DOHH2 (cell line): ENCODE measurements around the gene ITPR2.

Experiments used
- H3F3A ChIP-seq: fragments of 200-600 bp; sonication (generic), shearing (Covaris generic); 2 replicates; pipeline ENCODE4 v1.6.0; 2016; ENCODE audit warnings: antibody characterized with exemption, mild to moderate bottlenecking; ENCODE audit not compliant: control insufficient read depth, insufficient read depth
- H3K27ac ChIP-seq: fragments of 200-600 bp; sonication (generic); 2 replicates; pipeline ENCODE4 v1.5.1; 2014; ENCODE audit warnings: low read depth, mild to moderate bottlenecking, low read length, moderate library complexity
- H3K27me3 ChIP-seq: fragments of 200-600 bp; sonication (generic); 2 replicates; pipeline ENCODE4 v1.6.1; 2014; ENCODE audit warnings: mild to moderate bottlenecking, low read length, mixed read lengths; ENCODE audit not compliant: control insufficient read depth
- H3K36me3 ChIP-seq: fragments of 200-600 bp; sonication (generic); 2 replicates; pipeline ENCODE4 v1.6.1; 2014; ENCODE audit warnings: mild to moderate bottlenecking, low read length, moderate library complexity, mixed read lengths; ENCODE audit not compliant: control insufficient read depth
- H3K4me1 ChIP-seq: fragments of 200-600 bp; sonication (generic); 2 replicates; pipeline ENCODE4 v1.6.1; 2014; ENCODE audit warnings: mild to moderate bottlenecking, low read length, mixed read lengths; ENCODE audit not compliant: control insufficient read depth
- H3K4me2 ChIP-seq: fragments of 200-600 bp; sonication (generic); 2 replicates; pipeline ENCODE4 v1.6.0; 2014; ENCODE audit warnings: mild to moderate bottlenecking, low read length, moderate library complexity
- H3K4me3 ChIP-seq: fragments of 200-600 bp; sonication (generic); 2 replicates; pipeline ENCODE4 v1.5.1; 2014; ENCODE audit warnings: mild to moderate bottlenecking, low read length, mixed read lengths
- H3K79me2 ChIP-seq: fragments of 200-600 bp; sonication (generic); 2 replicates; pipeline ENCODE4 v1.6.1; 2014; ENCODE audit warnings: mild to moderate bottlenecking, low read length, mixed read lengths; ENCODE audit not compliant: control insufficient read depth
- H3K9me2 ChIP-seq: fragments of 200-600 bp; sonication (generic); replicated peaks from 2 replicates; pipeline ENCODE4 v1.6.1; 2014; ENCODE audit warnings: mild to moderate bottlenecking, low read length, mixed read lengths; ENCODE audit not compliant: control insufficient read depth
- H3K9me3 ChIP-seq: fragments of 200-600 bp; sonication (generic); 2 replicates; pipeline ENCODE4 v1.6.1; 2014; ENCODE audit warnings: antibody characterized with exemption, low read length, mixed read lengths; ENCODE audit not compliant: control insufficient read depth, insufficient read depth
- H4K20me1 ChIP-seq: fragments of 200-600 bp; sonication (generic); 2 replicates; pipeline ENCODE4 v1.6.0; 2014; ENCODE audit warnings: low read depth, mild to moderate bottlenecking, antibody characterized with exemption, low read length, moderate library complexity; ENCODE audit not compliant: control insufficient read depth, insufficient read depth
- CTCF ChIP-seq: fragments of 200-600 bp; sonication (generic); IDR thresholded peaks from one replicate; pipeline ENCODE4 v1.5.1; 2014; ENCODE audit warnings: antibody characterized with exemption, mild to moderate bottlenecking, low read depth, low read length; ENCODE audit not compliant: poor library complexity, severe bottlenecking
- EZH2phosphoT487 ChIP-seq: fragments of 200-600 bp; sonication (generic); IDR thresholded peaks from 2 replicates; pipeline ENCODE4 v1.6.1; 2017; ENCODE audit warnings: borderline replicate concordance, mild to moderate bottlenecking, antibody characterized with exemption, low read length, moderate library complexity, mixed read lengths

The ITPR2 gene

GRCh38 chr12:26798640-26799039 lies 34.4 kb downstream of the ITPR2 start:
- Histone ChIP-seq H3K4me2 (peak overlapping the region; percentile 39), H4K20me1 (no peaks in the 10 kb centered on the region), H3K27ac (no peak overlapping the region), H3K9me2 (no peaks in the 10 kb centered on the region), H3K4me1 (peaks cover 21% of the 10 kb centered on the region), H3K36me3 (peaks cover 7% of the 10 kb centered on the region; the same call in 1 of the 2 replicates), H3K4me3 (no peak overlapping the region), H3K79me2 (peaks cover 28% of the 10 kb centered on the region), H3K27me3 (no peaks in the 10 kb centered on the region), H3F3A (peaks cover 4% of the 10 kb centered on the region; the same call in 1 of the 2 replicates), H3K9me3 (no peaks in the 10 kb centered on the region)
- no peak for TF ChIP-seq CTCF
- TF ChIP-seq EZH2phosphoT487 = no peak

DNA sequence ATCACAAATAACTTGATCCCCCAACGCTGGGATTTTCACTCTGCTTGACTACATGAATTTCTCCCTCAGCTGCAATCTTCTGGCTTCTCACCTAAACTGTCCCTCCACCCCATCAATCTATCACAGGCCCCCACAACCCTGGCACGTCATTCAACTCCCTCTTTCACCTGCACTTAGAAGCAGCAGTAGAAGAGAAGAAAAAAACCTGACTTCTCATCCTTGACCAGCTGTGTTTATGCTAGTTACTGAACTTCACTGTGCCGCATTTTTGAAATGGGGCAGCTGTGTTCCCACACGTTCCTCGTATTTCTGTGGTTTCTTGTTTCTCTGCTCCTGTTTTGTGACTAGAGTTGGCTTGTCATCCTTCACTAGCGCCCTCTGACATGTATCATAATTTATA lies 35.0 kb downstream of the ITPR2 start:
- TF ChIP-seq CTCF (no peak), EZH2phosphoT487 (no peak)
- Histone ChIP-seq H4K20me1 (no peaks in the 10 kb centered on the region), H3K9me2 (no peaks in the 10 kb centered on the region), H3K36me3 (peaks cover 7% of the 10 kb centered on the region; the same call in 1 of the 2 replicates), H3K27me3 (no peaks in the 10 kb centered on the region), H3K4me3 (no peak overlapping the region), H3F3A (peaks cover 4% of the 10 kb centered on the region; the same call in 1 of the 2 replicates), H3K79me2 (peaks cover 26% of the 10 kb centered on the region), H3K4me1 (peaks cover 21% of the 10 kb centered on the region), H3K4me2 (peak overlapping the region; percentile 39), H3K9me3 (no peaks in the 10 kb centered on the region), H3K27ac (0 out of 2 replicates have a peak overlapping the region, but pooled peaks have one; percentile 6)

DNA sequence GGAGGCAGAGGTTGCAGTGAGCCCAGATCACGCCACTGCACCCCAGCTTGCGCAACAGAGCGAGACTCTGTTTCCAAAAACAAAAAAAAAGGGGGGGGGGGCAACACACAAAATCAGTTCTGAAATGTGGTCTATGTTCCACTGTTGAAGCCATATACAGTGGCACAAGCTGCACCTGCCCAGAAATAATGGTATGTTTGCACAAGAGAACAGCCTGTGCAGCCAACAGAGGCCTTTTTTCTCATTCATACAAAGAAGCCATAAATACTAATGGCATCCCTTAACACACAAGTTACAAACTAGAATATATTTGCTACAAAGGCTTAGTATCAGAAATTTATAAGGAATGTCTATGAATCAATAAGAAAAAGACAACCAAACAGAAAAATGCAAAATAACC lies 37.1 kb downstream of the ITPR2 start:
- H4K20me1 ChIP-seq = no peaks in the 10 kb centered on the region
- H3K79me2 ChIP-seq = peaks cover 23% of the 10 kb centered on the region
- H3K4me3 ChIP-seq = no peak overlapping the region
- H3K4me1 ChIP-seq = peaks cover 38% of the 10 kb centered on the region
- H3K36me3 ChIP-seq = peaks cover under 1% of the 10 kb centered on the region; the same call in 1 of the 2 replicates
- no peak overlapping the region for H3K4me2 ChIP-seq
- no peaks in the 10 kb centered on the region for H3K9me2 ChIP-seq
- H3K27ac ChIP-seq = no peak overlapping the region
- H3K27me3 ChIP-seq = no peaks in the 10 kb centered on the region
- no peaks in the 10 kb centered on the region for H3K9me3 ChIP-seq
- TF ChIP-seq CTCF = no peak
- TF ChIP-seq EZH2phosphoT487 = no peak
- peaks cover 5% of the 10 kb centered on the region; the same call in 1 of the 2 replicates for H3F3A ChIP-seq
